GM18526 (cell line): ENCODE measurements around the gene ODAD3.

Experiments used
- POLR2A ChIP-seq: IDR thresholded peaks from 3 replicates; pipeline ENCODE4 v1.6.1; 2011; ENCODE audit not compliant: insufficient read length; ENCODE audit errors: extremely low read depth

ODAD3 gene

DNA sequence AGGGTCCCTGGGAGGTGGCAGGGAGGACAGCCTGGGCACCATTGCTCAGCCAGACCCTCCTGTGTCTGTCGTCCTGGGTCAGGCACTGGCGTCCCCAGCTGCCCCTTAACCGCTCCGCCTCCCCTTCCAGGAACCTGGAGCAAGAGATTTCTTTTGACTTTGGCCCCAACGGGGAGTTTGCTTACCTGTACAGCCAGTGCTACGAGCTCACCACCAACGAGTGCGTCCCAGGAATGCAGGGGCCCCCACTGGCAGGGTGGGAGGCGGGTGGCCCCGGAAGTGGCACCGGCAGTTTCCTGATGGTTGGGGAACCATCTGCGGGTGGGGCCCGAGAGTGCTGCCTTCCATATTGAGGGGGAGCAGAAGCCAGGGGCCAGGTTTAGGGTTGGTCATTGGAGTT, 13.5 kb upstream of the ODAD3 start:
- TF ChIP-seq POLR2A: no peak

DNA sequence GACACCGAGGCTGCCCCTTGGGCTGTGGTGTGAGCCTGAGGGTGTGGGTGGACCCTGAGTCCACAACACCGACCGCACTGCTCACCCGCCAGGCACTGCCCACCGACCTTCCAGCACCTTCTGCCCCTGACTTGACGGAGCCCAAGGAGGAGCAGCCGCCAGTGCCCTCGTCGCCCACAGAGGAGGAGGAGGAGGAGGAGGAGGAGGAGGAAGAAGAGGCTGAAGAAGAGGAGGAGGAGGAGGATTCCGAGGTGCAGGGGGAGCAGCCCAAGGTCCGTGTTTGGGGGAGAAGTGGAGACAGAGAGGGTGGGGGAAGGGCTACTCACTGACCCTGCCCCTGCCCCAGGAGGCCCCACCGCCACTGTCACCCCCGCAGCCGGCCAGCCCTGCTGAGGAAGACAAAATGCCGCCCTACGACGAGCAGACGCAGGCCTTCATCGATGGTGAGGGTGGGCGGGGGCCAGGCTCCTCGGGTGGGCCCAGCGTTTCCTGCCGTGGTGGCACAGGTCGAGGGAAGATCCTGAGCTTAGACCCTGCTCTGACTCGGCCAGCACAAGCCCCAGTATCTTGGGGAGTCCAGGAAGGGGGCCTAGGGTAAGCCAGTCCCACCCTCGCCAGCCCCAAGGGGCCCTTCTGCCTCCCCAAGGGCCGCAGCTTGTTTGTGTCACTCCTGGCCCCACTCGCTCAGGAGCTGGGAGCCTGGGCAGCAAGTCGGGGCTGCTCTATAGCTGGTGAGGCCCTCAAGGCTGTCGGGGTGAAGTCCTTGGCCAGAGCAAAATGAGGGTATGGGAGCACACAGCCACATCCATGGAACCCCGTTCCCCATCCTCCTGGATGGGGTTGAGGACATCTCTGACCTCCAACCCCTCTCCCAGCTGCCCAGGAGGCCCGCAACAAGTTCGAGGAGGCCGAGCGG, 12.7 kb upstream of the ODAD3 start:
- no peak for TF ChIP-seq POLR2A

DNA sequence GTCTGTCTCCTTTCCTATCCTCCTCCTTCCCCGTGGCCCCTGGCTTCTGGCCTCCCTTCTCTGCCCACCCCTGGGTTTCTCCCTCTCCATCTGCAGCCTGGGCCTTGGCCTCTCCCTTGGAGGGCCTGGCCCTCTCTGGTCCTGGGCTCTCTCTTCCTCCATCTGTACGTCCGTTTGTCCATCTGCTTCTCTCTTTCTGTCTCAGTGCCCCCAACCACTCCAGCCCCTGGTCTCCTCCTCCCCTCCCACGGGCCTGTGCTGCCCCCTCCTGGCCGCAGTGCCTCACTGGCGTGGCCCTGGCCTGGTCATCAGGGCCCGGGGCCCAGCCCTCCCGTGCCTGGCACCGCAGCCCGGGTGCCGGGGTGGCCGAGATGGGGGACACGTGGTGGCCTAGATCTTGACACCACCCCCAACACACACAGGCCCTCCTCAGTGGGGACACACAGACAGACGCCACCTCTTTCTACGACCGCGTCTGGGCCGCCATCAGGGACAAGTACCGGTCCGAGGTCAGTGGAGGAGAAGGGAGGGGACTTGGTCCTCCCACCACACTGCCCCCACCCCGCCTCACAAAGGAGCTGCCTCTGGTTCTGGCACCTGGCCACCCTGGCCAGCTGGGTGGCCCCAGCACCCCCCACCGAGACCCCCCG, 11.9 kb upstream of the ODAD3 start:
- no peak for TF ChIP-seq POLR2A

DNA sequence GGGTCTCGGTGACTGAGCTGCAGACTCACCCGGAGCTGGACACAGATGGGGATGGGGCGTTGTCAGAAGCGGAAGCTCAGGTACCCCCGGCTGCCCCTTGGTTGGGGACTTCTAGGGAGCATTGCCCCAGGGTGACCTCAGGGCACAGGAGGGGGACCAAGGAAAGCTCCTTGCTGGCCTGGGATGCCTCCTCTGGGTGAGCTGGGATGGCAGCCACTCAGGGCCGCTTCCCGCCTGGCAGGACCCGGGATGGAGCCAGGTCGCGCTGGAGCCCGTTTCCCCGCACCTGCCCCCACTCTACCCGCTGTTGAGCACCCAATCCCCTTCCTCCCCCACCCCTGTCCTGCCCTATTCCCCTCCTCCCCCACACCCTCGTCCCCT, 11.3 kb upstream of the ODAD3 start:
- TF ChIP-seq POLR2A: no peak

DNA sequence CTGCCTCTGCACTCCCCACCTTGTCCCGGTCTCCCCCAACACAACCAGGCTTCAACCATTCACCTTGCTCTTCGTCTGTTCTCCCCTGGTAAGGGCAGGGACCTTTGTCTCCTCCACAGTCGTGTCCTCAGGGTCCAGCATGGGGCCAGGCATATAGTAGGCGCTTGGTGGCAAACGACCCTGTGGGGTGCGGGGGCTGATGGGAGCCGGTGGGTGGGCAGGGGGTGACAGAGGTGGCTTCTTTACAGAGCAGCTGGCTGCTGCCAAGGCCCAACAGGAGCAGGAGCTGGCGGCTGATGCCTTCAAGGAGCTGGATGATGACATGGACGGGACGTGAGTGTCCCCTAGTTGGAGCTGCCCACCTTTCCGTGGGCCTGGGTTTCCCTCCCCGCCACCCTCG, 10.2 kb upstream of the ODAD3 start:
- no peak for TF ChIP-seq POLR2A

DNA sequence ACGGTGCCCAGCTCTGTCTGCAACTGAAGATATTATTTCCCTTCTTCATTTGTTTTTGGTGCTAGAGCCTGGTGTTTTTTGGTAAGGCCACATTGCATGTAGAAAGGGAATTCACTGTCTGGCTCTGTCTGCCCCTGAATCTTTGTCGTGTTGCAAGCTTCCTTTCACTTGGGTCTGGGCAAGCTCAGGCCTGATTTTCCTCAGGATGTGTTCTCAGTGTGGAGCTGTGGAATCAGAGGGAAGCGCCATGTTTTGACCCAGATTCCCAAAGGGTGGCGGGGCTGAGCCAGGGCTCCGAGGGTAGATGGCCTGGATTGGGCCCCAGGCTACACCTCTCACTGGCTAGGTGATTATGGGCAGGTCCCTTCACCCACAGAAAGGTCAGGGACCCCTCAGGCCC, 9.1 kb upstream of the ODAD3 start:
- TF ChIP-seq POLR2A: no peak

DNA sequence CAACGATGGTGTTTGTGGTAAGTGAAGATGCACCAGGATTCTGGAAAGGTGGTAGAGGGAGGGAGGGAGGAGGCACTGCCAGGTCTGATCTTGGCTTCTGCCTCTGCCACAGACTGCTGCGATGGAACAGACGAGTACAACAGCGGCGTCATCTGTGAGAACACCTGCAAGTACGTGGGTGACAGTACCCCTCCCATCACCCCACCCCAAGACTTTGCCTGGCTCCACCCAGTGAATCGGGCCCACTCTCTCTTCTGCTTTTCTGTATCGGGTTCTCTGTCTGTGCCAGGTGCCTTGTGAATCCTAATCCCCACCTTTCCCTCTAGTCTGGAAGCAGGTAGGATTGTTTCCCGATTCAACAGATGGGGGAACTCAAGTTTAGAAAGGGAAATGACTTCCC, 3.0 kb upstream of the ODAD3 start:
- no peak for TF ChIP-seq POLR2A

DNA sequence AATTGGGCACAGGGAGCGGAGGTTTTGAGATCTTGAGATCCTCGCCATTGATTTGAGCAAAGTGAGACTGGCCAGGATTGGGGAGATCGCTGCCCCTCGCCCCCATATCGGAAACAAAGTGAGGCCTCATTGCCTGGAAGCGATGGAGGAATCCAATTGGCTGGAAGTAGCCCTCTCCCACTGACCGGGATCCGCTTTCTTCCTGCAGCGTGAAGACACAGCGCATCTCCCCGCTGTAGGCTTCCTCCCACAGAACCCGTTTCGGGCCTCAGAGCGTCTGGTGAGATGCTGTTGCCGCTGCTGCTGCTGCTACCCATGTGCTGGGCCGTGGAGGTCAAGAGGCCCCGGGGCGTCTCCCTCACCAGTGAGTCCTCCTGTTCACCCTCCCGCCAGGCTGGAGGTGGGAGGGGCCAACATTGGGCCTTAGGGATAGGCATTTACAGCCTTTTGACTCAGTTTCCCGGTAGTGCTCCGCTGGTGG, 952 bp upstream of the ODAD3 start:
- no peak for TF ChIP-seq POLR2A

DNA sequence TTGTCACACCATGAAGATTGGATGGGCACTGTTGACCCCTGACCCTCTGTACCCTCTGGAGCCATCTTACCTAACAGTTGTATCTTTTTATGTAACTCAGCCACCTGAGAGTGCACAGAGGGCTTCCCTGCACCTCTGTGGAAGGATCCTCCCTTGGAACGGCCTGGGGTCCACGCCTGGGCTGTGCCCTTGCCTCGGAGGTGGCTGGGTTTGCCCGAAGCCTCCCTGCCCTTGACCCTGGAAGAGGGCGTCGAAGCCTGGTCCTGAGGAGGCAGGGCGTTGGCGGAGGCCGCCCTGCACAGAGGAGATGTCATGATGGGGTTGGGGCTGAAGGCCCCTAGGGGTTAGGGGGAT, 241 bp downstream of the ODAD3 start:
- no peak for TF ChIP-seq POLR2A

DNA sequence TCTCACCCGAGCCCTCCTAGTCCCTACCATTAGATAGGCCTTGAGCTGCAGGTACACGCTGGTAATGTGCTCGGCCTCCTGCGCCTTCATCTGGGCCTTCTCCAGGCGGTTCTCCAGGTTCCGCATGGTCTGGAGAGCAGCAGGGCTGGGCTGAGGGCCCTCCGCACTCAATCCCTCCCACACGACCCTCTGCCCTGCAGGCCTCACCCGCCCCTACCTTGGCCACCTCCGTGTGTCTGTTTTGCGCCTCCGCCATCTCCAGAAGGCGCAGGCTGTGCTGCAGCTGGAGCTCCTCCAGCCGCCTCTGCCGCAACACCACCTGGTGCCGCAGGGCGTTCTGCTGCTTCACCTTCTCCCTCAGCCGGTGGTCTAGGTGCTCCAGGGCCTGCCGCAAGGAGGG, 8.3 kb downstream of the ODAD3 start:
- TF ChIP-seq POLR2A: no peak

DNA sequence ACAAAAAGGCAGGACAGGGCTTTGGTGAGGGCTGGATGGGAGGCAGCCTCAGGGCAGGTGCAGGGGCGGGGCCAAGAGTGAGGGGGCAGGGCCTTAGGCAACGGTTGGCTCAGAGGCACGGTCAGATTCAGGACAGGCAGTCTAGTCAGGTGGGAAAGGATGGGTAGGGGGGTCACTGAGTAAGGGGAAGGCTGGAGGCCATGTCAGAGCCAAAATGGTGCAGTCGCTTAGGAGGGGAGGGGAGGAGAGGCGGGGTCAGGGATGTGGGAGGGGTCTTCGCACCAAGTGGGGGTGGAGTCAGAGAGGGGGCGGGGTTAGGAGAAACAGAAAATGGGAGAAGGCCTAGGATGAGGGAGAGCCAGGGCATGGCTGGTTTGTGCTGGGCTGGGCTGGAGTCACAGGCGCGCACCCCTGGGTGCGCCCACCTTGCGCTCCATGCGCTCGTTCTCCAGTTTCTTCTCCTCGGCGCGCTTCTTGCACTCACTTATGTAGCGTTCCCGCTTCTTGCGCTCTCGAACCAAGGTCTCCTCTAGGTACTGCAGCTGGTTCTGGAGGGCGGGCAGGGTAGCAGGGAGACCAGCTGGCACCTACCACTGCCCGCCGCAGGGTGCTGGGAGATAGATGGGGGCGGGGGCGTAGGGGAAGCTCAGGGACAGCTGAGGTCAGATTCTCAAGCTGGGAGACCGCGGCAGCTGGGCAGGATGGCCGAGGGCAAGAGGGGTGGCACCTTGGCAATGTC, 9.0 kb downstream of the ODAD3 start:
- no peak for TF ChIP-seq POLR2A

DNA sequence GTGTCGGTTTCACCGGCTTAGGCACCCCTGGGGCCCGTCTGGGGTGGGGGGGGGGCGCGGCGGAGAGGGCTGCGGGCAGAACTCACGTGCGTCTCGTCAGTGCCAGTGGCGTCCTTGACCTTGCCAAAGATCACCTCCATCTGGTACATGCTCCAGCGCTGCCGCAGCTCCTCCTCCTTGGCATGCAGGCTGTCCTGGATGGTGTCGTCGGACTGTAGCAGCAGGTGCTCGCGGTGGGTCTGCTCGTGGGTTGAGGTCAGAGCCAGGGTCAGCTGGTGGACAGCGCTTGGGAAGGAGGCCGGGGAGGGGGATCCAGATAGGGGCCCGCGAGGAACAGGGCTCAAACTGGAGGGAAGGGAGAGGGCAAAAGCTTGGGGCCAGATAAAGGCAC, 11.1 kb downstream of the ODAD3 start:
- no peak for TF ChIP-seq POLR2A

DNA sequence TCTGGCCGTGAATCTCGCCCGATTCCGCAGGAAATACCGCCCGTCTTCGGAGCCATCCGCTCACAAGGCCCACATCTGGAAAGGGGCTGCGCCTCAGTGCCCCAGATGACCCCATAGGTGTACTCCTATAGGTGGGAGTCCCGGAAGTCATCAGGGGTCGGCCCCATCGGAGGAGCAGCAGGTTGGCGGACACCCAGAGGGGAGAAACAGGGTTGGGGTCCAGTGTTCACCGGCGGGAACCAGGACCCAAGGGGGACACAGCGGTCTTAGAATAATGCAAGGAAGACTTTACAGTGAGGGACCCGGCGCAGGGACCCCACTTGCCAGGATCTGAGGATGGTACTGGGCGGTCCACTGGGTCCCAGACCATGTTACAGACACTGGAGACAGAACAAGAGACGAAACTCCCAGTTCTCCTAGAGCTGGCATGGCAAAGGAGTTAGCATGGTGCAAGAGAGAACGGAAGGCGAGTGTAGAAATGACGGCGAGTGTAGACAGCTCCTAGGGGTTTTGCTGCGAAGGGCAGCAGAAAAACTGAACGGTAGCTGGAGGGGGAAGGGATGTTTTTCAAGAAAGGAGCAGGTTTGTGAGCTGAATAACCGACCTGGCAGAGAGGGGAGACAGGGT, 11.6 kb downstream of the ODAD3 start:
- no peak for TF ChIP-seq POLR2A

DNA sequence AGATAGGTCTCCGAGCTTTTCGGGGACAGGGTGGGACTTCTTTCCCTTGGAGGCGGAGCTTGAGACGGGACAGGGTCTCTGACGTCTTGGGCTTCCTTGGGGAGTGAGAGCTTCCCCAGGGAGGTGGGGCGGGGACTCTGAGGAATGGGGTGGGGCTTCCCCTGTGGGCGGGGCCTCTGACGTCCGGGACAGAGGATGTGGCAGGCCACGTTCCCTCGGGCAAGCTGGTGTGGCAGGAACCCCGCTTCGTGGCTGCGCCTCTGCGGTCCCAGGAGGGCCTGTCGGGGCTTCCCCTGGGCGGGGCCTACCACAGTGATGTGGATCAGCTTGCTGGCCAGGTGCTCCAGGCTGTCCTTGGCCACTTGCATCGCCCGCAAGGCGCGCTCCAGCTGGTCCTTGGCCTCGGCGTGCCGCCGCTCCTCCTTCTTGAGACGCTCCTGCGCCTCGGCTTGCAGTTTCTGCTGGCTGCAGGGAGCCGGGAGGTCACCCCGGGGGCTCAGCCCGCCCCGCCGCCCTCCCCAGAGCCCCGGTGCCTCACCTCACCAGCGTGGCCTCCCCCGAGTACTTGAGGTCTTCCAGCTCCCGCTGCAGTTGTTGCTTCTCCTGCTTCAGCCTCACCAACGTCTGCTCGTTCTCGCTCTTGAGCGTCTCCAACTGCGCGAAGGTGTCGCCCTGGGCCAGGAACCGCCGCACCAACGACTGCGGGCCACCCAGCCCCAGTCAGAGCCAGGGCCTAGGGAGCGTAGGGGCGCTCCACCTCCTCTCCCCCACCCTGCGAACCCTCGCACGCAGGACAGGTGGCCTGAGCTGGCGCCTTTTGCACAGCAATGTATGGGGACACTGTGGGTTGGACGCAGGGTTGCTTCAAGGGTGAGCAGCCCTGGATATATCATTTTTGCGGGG, 12.5 kb downstream of the ODAD3 start:
- TF ChIP-seq POLR2A: no peak
